ENCODE results near the gene ELFN1. TPM values are rescaled to one million over a fixed set of nuclear protein-coding genes. Genes with fewer than 3 reads are reported as not detected.

Gene ELFN1
- total and polyA plus RNA-seq, 10 of the 15 experiments (the other 5 are each of a cell fraction or from before 2014, with no cell fraction given): 0.04 TPM; not detected in 9

- no peaks in the 10 kb centered on the region for H3K4me1 ChIP-seq (ENCODE audit: control insufficient read depth, insufficient read depth, low read length)
- no peak overlapping the region for H3K4me2 ChIP-seq (ENCODE audit: control insufficient read depth, insufficient read depth)
- TF ChIP-seq RB1 (IDR thresholded peaks at IDR 0.05; ENCODE audit: borderline replicate concordance) (no peak), EP300 (IDR thresholded peaks at IDR 0.05; ENCODE audit: borderline replicate concordance in 1 of 2, control insufficient read depth in 1 of 2, low read depth in 2 of 2, low read length in 2 of 2) (no peak), ZBED1 (IDR thresholded peaks at IDR 0.05; ENCODE audit: borderline replicate concordance) (no peak), ETV6 (conservative IDR thresholded peaks at IDR 0.05 in 1 of 2, IDR thresholded peaks at IDR 0.05 in 1 of 2; ENCODE audit: borderline replicate concordance in 1 of 2, low read depth in 1 of 2) (no peak), NR2C2 (IDR thresholded peaks at IDR 0.05; ENCODE audit: borderline replicate concordance, control insufficient read depth, insufficient read length, low read depth) (no peak), NFYB (IDR thresholded peaks at IDR 0.05; ENCODE audit: insufficient read depth, low read depth, low read length) (no peak), CEBPB (IDR thresholded peaks at IDR 0.05; ENCODE audit: borderline replicate concordance in 1 of 2, low read depth in 2 of 2, low read length in 2 of 2) (no peak), CBX3 (IDR thresholded peaks at IDR 0.05; ENCODE audit: borderline replicate concordance, low read depth) (no peak), MAX (IDR thresholded peaks at IDR 0.05; ENCODE audit: low read depth, low read length) (no peak)
- 88% methylated on average over 20 of the region's 20 CpGs for WGBS (ENCODE audit: insufficient coverage, insufficient replicate concordance, low lambda C conversion rate, missing lambda C conversion rate)
- intact Hi-C loops (cut with micrococcal nuclease; ENCODE audit: unreplicated experiment) (no loop called here), in situ Hi-C loops (cut with MboI) (no loop called here)
- no peaks in the 10 kb centered on the region for H3K36me3 ChIP-seq (ENCODE audit: control insufficient read depth in 2 of 2, insufficient read depth in 2 of 2, low read length in 1 of 2)
- ChIA-PET RAD21 (ENCODE audit: unreplicated experiment) (no interaction called here), POLR2A (no interaction called here), CTCF (no interaction called here), SMC1A (ENCODE audit: uncharacterized antibody, unreplicated experiment) (no interaction called here)
- H4K20me1 ChIP-seq (ENCODE audit: control insufficient read depth, insufficient read depth): no peaks in the 10 kb centered on the region; the same call in 1 of the 2 replicates
- BruUV-seq (replicated peaks): no TSS peak
- H3K79me2 ChIP-seq (ENCODE audit: control insufficient read depth, insufficient read depth, low read length): no peaks in the 10 kb centered on the region
- FAIRE-seq (no peak), ATAC-seq (no peak), DNase-seq (ENCODE audit: low read depth, low spot score) (no peak)
- H3K4me3 ChIP-seq: no peak overlapping the region
- no peaks in the 10 kb centered on the region; a peak in 2 of 4 replicates for H3K27me3 ChIP-seq (replicated peaks in 1 of 2; ENCODE audit: control insufficient read depth in 2 of 2, insufficient read depth in 2 of 2, low read length in 1 of 2)
- H3K9ac ChIP-seq (ENCODE audit: control insufficient read depth, insufficient read depth, low read length): no peak overlapping the region
- H3K27ac ChIP-seq (ENCODE audit: control insufficient read depth, insufficient read depth): no peak overlapping the region
- H2AFZ ChIP-seq (ENCODE audit: control insufficient read depth, low read depth, low read length): no peak overlapping the region
- no peaks in the 10 kb centered on the region for H3K9me3 ChIP-seq (replicated peaks; ENCODE audit: control insufficient read depth, insufficient read depth, low read length)
Measured at GRCh38 chr7:1737956-1738355, 67.9 kb downstream of the ELFN1 start.

All from GM12878 (cell line).